GM20431 (cell line): ENCODE results near the gene OR14A2.
"Not testable (repeated sequence)": the region's sequence is repeated elsewhere in the genome, so short reads cannot be mapped to it uniquely, and the experiment has no call there.

Experiments
- in situ Hi-C: fragments of 300-500 bp; cut with MseI, MboI; formaldehyde crosslinking; loops from one replicate; pipeline ENCODE4 v1.15.0; 2020; ENCODE audit warnings: low sequenced_read_pairs; ENCODE audit not compliant: unreplicated experiment

The OR14A2 gene

DNA sequence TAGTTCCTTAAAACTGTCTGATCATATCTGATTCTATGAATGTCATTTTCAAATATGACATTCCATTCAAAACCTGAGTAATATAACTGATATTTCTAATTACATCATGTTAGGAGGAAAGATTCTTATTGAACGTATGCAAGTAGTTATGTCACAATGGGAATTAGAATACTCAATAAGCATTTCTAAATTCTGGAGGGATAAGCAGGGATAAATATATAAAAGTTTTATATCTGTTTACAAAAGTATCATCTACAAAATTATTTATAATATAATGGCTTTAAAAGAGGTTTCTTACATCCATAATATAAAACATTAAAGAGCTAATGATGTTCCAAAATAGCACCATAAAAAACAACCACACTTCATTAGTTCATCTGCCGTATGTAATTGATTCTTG is at the start of gene OR14A2:
OR14A2 (minus strand) TSS at position 101 of the 400 bp plus-strand sequence.
- in situ Hi-C loops = no loop called here

DNA sequence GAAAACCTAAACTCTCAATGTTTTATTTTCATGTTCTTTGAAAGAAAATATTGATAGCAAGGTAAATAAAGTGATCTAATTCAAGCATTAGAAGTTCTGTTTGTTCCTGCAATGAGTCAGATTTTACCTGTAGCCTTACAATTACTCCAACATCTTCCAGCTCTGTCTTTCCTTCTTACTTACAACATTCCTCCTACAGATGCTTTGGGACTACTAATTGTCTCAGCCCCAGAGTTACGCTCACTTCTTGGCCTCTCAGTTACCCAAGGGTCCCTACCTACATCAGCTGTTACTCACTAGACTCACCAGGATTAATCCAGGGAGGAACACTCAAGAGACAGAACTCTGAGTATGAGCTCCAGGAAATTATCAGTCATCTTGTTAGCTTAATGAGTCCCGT is 49.6 kb upstream of the OR14A2 start:
- in situ Hi-C loops = no loop called here

DNA sequence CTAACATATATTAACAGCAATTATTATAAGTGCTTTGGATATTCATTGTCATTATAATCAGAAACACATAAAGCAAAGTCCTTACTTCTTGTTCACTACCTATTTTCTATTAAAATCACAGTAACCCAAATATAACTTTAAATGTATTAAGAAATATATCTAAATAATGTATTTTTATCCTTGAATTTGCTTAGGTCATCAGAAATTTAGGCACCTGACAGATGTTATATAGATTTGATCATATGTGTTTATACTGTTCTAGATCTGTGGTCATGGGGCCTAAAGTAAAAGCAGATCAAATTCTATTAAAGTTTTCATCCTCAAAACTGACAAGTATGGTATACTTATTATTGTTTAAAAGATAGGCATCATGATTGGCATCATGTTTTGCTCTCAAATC is 21.7 kb upstream of the OR14A2 start:
- in situ Hi-C loops = no loop called here

DNA sequence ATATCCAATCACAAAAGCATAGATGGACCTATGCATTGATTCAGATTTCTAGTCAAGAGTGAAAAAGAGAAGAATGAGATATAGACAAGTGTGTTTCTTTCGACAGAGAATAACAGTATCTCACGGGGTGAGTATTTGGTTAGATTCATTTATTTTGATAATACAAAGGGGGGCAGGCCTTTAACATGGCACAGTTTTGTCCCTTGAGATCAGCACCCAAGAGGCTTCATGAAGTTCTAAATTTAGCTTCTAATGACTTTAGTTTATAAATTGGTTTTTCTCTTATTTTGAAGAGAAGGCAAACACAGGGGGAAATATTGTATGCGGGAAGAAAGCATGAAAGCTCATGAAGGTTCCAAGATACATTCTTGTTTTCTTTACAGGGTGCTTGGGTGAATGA is 12.5 kb upstream of the OR14A2 start, which contains the start of gene OR1C1:
OR1C1 (minus strand) TSS at position 101 of the 400 bp plus-strand sequence. CDS start 2,150 bp downstream, outside the sequence.
- in situ Hi-C loops = no loop called here

DNA sequence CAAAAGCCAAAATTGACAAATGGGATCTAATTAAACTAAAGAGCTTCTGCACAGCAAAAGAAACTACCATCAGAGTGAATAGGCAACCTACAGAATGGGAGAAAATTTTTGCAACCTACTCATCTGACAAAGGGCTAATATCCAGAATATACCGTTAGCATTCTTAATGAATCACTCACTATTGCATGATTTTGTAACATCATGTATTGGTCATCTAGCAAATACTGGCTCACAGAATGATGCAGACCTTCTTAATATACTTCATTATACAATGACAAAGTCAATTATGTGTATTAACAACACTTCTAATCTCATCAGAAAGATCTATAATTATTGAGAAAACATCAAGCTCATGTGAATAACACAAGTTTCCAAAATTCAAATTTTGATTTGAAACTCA is 6.4 kb upstream of the OR14A2 start:
- in situ Hi-C loops = not testable (repeated sequence)

DNA sequence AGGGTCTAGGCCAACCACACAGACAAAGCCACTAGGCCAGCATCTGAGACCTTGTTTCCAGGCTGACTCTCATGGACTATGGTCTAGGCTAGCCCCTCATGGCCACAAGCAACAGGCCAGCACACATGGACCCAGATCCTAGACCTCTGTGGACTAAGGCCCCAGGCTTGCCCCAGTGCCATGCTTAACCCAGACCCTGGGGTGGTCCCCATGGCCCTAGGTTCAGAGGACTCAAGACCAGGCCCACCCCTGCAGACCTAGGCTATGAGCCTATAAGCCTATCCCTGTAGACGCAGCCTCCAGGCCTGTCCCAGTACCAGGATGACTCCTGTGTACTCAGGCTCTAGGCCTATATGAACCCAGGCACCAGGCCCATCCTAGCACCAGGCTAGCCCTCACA is 1.9 kb upstream of the OR14A2 start:
- in situ Hi-C loops = no loop called here

DNA sequence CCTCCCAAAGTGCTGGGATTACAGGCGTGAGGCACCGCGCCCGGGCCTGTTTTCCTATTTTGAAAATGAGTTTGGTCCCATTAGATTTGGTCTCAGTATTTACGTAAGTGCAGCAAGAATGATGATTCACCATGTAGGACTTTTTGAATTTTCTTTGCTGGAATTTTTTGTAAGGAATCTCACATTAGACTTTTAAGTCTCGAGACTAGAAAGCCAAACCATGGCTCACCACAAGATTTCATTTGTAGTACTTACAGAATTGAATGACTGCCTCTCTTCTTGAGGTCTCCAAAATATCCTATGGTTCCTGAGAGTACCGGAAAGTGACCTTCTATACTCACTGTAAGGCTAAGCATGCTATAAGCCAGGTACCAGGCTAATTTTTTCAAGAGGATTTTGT is 325 bp downstream of the OR14A2 start:
- in situ Hi-C loops = no loop called here

DNA sequence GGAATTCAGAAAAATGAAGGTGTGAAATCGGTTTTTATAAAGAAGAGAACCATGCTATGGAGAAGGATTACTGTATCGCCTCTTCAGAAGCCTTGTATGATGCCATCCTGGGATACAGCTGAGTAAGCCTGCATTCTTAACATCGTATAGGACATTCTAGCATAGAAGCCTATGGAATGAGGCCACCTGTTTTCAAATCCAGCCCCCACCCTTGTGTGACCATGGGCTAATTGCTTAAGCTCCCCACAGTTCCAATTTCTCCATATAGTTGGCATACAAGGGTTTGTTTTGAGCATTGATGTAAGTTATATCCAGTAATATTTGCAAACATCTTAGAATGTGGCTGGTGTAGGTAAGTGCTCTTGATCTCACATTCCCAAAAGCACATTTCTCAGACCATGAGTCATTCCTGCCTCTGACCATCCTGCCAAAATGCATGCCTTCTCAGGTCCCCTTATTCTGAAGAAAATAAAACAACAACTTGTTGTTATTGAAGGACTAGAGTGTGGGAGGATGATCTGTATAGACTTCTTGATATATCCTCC is 1.5 kb downstream of the OR14A2 start:
- in situ Hi-C loops = no loop called here

DNA sequence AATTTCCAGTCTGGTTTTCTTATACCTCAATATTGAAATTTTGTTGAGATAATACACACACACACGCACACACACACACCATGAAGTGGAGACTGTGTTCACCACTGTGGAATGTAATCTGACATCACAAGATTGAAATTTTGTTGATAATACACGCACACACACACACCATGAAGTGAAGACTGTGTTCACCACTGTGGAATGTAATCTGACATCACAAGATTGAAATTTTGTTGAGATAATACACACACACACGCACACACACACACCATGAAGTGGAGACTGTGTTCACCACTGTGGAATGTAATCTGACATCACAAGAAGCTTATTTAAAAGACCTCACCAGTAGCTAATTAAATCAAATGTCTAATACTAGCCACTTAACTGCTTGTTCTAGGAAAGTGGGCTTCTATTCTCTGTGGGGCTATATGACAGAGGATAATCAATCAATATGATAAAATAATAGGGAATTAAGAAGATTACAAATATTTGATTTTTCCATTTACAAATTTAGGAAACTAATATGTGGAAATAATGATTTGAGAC is 5.7 kb downstream of the OR14A2 start:
- in situ Hi-C loops = not testable (repeated sequence)

DNA sequence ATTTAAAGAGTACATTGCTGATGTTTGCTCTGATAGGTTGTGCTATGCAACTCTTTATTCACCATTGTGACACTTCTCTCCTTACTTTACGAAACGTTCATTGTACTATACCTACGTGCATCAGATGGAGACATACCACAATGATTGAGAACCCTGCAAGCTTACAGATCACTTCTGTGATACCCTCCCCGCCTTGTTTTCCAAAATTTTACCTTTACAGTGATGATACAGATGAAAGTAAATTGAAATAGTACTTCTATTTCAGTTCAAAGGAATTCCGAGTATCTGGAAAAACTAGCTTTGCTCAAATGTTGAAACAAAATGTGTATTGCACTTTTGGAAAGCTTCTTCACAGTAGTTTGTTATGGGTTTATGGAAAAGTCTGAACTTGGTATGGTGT is 6.2 kb downstream of the OR14A2 start:
- in situ Hi-C loops = no loop called here

DNA sequence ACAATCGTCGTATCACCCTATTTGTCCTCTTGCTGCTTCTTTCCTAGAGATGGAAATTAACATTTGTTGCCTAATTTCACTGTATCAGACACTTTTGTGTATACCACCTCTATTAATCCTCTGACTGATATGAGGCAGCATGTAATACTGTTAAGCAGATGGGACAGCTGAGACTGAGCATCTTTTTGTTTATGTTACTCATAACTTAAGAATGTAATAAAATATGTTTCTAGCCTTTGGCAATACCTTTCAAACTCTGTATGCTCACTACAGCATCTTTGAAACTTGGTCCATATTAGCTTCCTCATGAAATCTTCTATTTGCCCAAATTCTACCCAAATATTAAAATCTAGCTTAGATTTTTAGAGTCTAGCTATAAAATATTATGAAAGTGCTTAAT is 7.2 kb downstream of the OR14A2 start:
- in situ Hi-C loops = no loop called here

DNA sequence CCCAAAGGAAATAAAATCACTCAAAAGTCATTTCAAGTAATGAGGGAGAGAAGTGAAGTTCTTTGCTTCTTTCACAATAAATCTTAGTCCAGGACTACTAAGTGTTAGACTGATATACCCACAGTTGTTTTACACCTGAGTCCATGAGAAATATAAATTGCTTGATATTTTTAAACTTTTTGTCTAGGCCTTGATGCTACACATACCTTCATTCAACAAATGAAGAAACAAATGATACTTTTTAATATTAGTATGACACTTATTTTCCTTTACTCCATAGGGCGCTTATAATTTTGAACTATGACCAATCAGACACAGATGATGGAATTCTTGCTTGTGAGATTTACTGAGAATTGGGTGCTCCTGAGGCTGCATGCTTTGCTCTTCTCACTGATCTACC is 9.6 kb downstream of the OR14A2 start, which contains the start of gene OR14K1:
OR14K1 (plus strand) TSS at position 301 of the 400 bp plus-strand sequence; CDS start at position 301, 0 bp downstream.
- in situ Hi-C loops = no loop called here

DNA sequence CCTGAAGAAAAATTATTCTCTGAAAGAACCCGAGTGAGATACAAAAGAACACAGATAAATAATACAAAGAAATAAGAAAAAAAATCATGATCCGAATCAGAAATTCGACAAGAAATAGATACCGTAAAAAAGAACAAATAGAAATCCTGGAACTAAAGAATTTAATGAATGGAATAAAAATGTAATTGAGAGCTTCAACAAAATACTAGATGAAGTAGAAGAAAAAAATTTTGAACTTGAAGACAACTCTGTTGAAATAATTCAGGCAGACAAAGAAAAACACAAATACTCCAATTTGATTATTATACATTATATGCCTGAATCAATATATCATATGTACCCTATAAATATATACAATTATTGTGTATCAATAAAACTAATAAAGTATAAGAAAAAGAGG is 26.7 kb downstream of the OR14A2 start:
- in situ Hi-C loops = no loop called here

DNA sequence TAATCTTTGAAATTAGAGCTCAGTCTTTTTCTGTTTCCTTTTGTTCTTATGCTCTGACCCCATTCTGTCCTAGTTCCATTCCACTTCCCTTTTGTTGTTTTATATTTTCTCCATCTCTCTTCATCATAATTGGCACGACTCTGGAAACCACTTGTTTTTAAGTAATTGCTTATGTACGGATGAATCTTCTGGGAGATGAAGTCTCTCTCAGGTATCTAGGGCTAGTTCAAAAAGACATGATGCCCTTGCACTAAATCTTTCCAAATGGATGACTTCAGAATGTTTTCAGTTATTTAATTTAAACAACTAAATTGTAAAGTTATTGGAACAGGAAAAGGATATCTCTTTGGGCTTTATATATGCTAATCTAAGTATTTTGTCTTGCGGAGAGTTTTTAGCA is 31.4 kb downstream of the OR14A2 start, which contains the start of gene OR6F1:
OR6F1 (minus strand) TSS at position 101 of the 400 bp plus-strand sequence. CDS start 3,891 bp downstream, outside the sequence.
- in situ Hi-C loops = no loop called here

DNA sequence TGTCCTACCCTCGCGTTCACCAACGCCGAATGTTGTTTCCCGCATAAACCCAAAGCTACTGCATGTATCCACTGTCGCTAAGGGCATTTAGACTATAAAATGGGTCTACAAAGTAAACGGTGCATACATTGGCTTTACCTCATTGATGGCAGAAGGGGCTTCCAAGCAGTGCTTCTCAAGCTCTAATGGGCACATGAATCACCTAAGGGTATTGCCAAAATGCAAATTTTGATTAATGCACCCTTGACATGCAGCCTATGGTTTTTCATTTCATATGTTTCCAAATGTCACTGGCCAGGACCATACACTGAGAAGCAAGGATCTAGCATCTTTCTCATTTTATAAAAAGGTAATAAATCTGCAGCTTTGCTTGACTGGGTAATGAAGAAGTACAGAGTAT is 34.2 kb downstream of the OR14A2 start:
- in situ Hi-C loops = no loop called here

DNA sequence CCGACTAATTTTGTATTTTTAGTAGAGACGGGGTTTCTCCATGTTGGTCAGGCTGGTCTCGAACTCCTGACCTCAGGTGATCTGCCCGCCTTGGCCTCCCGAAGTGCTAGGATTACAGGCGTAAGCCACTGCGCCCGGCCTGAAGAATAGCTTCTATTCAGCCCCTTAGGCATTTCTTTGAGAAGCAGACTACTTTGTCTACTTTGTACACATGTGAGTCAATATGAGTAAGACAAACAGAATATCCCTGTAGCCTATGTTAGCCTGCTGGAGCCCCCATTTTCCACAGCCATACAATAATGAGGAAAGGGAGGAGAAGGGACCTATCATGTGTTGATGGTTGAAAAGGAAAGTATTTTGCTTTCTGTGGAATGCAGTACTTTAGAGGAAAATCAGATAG is 37.3 kb downstream of the OR14A2 start:
- in situ Hi-C loops = not testable (repeated sequence)

DNA sequence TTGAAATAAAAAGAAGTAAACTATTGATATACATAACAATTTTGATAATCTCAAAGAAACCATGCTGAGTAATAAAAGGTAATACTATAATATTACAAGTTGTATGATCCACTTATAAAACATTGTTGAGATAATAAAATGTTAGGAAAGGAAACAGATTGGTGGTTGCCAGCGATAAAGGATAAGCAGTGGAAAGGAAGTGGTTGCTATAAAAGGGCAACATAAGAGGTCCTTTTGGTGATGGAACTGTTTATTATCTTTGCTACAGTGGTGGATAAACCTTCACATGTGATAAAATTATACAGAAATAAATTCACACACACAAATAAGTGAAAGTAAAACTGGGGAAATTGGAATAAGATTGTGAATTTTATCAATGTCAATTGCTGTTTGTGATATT is 46.6 kb downstream of the OR14A2 start:
- in situ Hi-C loops = no loop called here

DNA sequence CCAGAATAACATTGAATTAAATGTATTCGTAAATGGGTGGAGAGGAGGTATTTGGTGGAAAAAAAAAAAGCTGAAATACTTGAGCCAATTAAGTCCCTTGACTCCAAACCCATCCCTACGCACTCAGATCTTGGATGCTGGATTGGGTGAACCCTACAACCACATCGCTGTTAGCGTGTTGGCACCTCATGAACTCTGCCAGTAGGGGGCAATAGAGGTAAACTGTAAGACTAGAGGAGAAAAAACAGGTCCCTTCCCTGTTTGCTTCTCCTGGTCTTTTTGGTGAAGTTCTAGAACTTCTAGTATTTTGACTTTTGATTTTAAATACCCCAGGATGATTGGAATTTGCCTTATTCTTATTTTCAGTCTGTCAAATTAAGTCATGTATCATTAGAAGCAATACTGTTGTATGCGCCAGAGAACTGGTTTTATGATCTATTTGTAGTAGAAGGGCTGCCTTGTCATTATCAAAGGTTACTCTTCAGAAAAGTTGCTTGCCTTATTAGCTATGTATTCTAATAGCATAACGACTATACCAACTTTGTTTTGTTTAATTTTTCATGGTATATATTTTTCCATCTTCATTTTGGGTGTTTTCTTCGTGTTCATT is 66.5 kb downstream of the OR14A2 start:
- in situ Hi-C loops = no loop called here

DNA sequence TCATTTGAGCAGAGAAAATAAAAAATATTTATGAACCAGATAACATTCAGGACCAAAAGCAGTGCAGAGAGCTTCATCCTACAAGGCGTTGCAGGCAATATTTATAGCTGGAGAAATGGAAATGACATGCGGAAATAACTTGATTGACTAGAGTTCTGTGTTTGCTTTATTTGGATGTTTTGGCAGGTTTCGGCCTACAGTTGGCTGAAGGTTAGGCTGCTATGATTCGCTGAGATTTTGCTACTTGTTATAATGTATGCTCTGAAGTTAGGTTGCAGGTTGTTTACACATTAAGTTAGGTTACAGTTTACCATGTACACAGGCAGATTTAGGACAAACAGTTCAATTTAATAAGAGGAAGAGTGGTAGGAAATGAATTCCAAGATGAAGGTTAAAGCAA is 67.8 kb downstream of the OR14A2 start:
- in situ Hi-C loops = no loop called here

DNA sequence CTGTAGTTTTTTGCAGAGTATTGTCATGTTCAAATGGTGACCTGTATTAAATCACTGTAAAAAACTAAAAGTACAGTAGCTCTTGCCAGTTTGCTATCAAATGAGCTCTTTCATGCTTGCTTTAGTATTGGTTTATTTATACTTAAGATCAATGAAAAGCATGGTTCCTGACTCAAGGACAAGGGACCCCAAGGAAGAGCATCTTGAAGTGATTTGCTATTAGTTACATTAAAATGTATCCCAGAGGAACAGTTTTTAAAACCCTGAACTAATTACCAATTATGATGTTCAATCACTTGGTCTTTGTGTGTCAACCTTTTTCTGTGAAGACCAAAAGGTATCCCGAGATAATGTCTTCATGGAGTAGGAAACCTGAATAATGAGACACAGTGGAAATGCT is 68.3 kb downstream of the OR14A2 start, which contains the start of gene OR13G1:
OR13G1 (minus strand) TSS at position 101 of the 400 bp plus-strand sequence. CDS start 6,698 bp downstream, outside the sequence.
- in situ Hi-C loops = no loop called here
